Fibroblast of the aortic adventitia (primary cell): ENCODE data around the gene ZNF217. TPM values are rescaled to one million over a fixed set of nuclear protein-coding genes. Genes with fewer than 3 reads are reported as not detected.
"Not testable (repeated sequence)": the region's sequence is repeated elsewhere in the genome, so short reads cannot be mapped to it uniquely, and the experiment has no call there.

ENCODE experiments used
- DNase-seq: peaks from one replicate; pipeline ENCODE4 v3.0.0-alpha.2; 2010; ENCODE audit warnings: low read depth
- H3K4me3 ChIP-seq: 2 replicates; pipeline ENCODE4 v1.5.1; 2011; ENCODE audit warnings: low read depth, mild to moderate bottlenecking, control low read depth, low read length, moderate library complexity
- total RNA-seq: library from RNA; depleted of rRNA; stranded (reverse); fragments of >200 nt; gene quantifications from 2 replicates; pipeline ENCODE4 v1.2.3, GENCODE V29; 2012; ENCODE audit warnings: low replicate concordance
- TF ChIP-seq, protein P1 (sequence below): IDR thresholded peaks from 2 replicates; pipeline ENCODE4 v1.5.1; 2011; ENCODE audit warnings: mild to moderate bottlenecking, low read length, control low read depth, inconsistent platforms; ENCODE audit not compliant: insufficient read depth

The ZNF217 gene
- total RNA-seq, 1 donor = 32.3 TPM

DNA sequence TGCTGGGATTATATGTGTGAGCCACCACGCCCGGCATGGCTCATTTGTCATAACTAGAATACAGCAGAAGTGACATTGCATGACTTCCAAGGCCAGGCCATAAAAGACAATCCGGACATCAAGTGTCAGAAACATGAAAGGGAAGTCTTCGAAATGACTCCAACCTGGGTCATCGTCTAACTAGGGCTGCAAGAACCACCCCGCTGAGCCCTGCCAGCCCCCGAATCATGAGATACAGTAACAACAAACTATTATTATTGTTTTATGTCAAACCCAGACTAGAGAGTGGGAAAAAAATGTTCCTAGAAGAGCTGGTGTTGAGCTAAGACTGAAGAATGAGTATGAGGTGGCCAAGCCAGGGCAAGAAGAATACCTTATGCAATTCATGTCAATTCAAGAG lies 59.6 kb downstream of the ZNF217 start:
- DNase-seq = no peak
- no peak overlapping the region for H3K4me3 ChIP-seq
- TF ChIP-seq, protein P1, sequence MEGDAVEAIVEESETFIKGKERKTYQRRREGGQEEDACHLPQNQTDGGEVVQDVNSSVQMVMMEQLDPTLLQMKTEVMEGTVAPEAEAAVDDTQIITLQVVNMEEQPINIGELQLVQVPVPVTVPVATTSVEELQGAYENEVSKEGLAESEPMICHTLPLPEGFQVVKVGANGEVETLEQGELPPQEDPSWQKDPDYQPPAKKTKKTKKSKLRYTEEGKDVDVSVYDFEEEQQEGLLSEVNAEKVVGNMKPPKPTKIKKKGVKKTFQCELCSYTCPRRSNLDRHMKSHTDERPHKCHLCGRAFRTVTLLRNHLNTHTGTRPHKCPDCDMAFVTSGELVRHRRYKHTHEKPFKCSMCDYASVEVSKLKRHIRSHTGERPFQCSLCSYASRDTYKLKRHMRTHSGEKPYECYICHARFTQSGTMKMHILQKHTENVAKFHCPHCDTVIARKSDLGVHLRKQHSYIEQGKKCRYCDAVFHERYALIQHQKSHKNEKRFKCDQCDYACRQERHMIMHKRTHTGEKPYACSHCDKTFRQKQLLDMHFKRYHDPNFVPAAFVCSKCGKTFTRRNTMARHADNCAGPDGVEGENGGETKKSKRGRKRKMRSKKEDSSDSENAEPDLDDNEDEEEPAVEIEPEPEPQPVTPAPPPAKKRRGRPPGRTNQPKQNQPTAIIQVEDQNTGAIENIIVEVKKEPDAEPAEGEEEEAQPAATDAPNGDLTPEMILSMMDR = no peak

DNA sequence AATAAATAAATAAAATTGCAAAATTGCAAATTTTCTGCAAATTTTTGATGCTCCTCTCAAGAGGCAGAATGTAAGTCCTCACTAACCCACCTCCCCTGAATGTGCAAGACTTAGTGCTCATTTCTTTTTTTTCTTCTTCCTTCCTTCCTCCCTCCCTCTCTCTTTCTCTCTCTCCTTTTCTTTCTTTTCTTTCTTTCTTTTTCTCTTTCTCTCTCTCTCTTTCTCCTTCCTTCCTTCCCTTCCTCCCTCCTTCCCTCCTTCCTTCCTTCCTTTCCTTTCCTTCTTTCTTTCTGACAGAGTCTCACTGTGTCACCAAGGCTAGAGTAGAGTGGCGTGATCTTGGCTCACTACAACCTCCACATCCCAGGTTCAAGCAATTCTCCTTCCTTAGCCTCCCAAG lies 60.1 kb downstream of the ZNF217 start:
- TF ChIP-seq, protein P1 = no peak
- no peak overlapping the region for H3K4me3 ChIP-seq
- no peak for DNase-seq

DNA sequence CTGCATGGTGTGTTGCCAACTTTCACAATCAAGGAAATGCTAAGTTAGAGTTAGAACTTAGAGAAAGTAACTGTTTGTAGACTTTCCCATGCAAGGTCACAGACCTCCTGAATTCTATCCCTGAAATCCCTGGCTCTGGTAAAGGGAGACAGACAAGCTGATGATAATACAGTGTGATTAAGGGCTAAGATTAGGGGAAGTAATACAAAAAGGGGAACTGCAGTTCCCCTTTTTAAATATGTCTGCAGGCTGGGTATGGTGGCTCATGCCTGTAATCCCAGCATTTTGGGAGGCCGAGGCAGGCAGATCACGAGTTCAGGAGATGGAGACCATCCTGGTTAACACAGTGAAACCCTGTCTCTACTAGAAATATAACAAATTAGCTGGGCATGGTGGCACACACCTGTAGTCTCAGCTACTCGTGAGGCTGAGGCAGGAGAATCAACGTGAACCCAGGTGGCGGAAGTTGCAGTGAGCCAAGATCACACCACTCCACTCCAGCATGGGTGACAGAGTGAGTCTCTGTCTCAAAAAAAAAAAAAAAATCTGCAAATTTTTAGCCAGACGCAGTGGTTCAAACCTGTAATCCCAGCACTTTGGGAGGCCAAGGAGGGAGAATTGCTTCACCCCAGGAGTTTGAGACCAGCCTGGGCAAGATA lies 60.9 kb downstream of the ZNF217 start:
- H3K4me3 ChIP-seq, DNase-seq: not testable (repeated sequence)

DNA sequence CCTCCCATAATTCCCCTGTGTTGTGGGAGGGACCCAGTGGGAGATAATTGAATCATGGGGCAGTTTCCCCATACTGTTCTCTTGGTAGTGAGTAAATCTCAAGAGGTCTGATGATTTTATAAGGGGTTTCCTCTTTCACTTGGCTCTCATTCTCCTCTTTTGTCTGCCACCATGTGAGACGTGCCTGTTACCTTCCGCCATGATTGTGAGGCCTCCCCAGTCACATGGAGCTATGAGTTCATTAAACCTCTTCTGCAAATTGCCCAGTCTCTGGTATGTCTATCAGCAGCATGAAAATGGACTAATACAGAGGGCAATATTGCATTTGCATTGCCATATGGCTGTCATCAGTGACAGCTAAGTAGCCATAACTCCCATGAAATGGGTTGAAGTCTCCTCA lies 63.2 kb downstream of the ZNF217 start:
- no peak overlapping the region for H3K4me3 ChIP-seq
- DNase-seq = no peak
- TF ChIP-seq, protein P1 = no peak

GRCh38 chr20:53529658-53530057 lies 64.0 kb downstream of the ZNF217 start:
- TF ChIP-seq, protein P1 = no peak
- H3K4me3 ChIP-seq = no peak overlapping the region
- no peak for DNase-seq

DNA sequence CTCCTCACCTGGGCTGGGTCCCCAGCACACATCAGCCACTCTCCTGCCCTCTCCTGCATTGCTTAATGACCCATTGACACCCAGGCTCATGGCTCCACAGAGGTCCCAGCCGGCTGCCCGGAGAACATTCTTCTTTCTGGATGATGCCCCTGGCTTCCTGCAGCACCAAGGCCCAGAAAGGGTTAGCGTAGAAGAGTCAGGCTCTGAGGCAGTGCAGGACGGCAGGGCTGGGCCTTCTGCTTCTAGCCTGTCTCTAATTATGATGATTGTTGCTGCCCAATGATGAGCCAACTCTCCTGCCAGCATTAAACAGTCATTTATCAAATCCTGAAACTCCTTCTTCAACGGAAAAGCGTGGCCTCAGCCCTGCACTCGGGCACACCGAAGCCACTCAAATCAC lies 66.4 kb downstream of the ZNF217 start:
- DNase-seq = no peak
- TF ChIP-seq, protein P1 = no peak
- no peak overlapping the region for H3K4me3 ChIP-seq

- no peak for DNase-seq
- TF ChIP-seq, protein P1 = no peak
- no peak overlapping the region for H3K4me3 ChIP-seq
These were observed 68.9 kb downstream of the ZNF217 start for GRCh38 chr20:53524589-53525312.

DNA sequence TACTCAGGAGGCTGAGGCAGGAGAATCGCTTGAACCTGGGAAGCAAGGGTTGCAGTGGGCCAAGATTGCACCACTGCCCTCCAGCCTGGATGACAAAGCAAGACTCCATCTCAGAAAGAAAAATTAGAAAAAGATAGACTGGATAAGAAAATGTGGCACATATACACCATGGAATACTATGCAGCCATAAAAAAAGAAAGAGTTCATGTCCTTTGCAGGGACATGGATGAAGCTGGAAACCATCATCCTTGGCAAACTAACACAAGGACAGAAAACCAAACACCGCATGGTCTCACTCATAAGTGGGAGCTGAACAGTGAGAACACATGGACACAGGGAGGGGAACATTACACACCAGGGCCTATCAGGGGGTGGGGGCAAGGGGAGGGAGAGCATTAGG lies 70.0 kb downstream of the ZNF217 start:
- DNase-seq, H3K4me3 ChIP-seq: not testable (repeated sequence)
